Heart left ventricle (tissue), 16 donors: ENCODE data around the gene ZNF799. TPM values are rescaled to one million over a fixed set of nuclear protein-coding genes. Genes with fewer than 3 reads are reported as not detected.

Source experiments
- ATAC-seq, 4 donors: fragments of 200-7000 bp; cut with Tn5 transposase; one replicate each; pipeline ENCODE4 v1.9.1; 2020 to 2022; ENCODE audit warnings: moderate library complexity in 4 of 4, mild to moderate bottlenecking in 3 of 4, moderate number of reproducible peaks in 1 of 4
- DNase-seq, 5 donors: peaks; one replicate each; pipeline ENCODE4 v3.0.0-alpha.2; 2020
- H3K27ac ChIP-seq, 12 donors: fragments of 200-600 bp; sonication (generic) in 4 of 12; one replicate each; pipeline versions ENCODE4 v1.5.0 to v1.8.0; 2016 to 2022; ENCODE audit warnings: mild to moderate bottlenecking in 2 of 12
- H3K27me3 ChIP-seq, 9 donors: fragments of 200-600 bp; sonication (generic) in 2 of 9; one replicate each; pipeline versions ENCODE4 v1.5.1 to v1.8.0; 2016 to 2022; ENCODE audit warnings: mild to moderate bottlenecking in 3 of 9
- H3K36me3 ChIP-seq, 9 donors: fragments of 200-600 bp; sonication (generic) in 2 of 9; one replicate each; pipeline versions ENCODE4 v1.5.0 to v1.8.0; 2018 to 2022; ENCODE audit warnings: mild to moderate bottlenecking in 2 of 9
- H3K4me1 ChIP-seq, 12 donors: fragments of 200-600 bp; sonication (generic) in 4 of 12; one replicate each; pipeline versions ENCODE4 v1.5.0 to v1.8.0; 2016 to 2022; ENCODE audit warnings: mild to moderate bottlenecking in 3 of 12
- H3K4me3 ChIP-seq, 12 donors: fragments of 200-600 bp; sonication (generic) in 4 of 12; one replicate each; pipeline versions ENCODE4 v1.5.0 to v1.8.0; 2017 to 2022; ENCODE audit warnings: mild to moderate bottlenecking in 9 of 12, moderate library complexity in 4 of 12
- H3K9me3 ChIP-seq, 12 donors: fragments of 200-600 bp; sonication (generic) in 4 of 12; one replicate each; pipeline versions ENCODE4 v1.5.0 to v1.8.0; 2016 to 2022; ENCODE audit warnings: mild to moderate bottlenecking in 1 of 12
- POLR2A ChIP-seq, 2 donors: fragments of 450-650 bp; IDR thresholded peaks; one replicate each; pipeline ENCODE4 v1.6.1; 2017; ENCODE audit warnings: antibody characterized with exemption in 2 of 2, mild to moderate bottlenecking in 2 of 2, moderate library complexity in 2 of 2
- WGBS, 4 donors: extraction: QIAGEN DNeasy Blood & Tissue Kit in 2 of 4; methylation state at CpG; one replicate each; pipeline versions ENCODE4 v1.1.5 to v1.1.7; 2013 to 2018; 5-methylcytosine and 5-hydroxymethylcytosine counted together
- intact Hi-C, 10 donors: fragments of 100-400 bp; cut with DNase I; formaldehyde crosslinking; loops; one replicate each; pipeline versions ENCODE4 v1.11.1 to v1.14.2; 2022
- long read RNA-seq, 3 donors: library from polyadenylated mRNA; unstranded; transcript quantifications; one replicate each; pipeline ENCODE4 v2.0.0, GENCODE V29; 2020 to 2021
- polyA plus RNA-seq, 2 donors: library from polyadenylated mRNA; stranded (reverse); fragments of 200-250 nt; gene quantifications; one replicate each; pipeline ENCODE4 v1.2.3, GENCODE V29; 2013
- total RNA-seq, 9 donors: library from RNA; depleted of rRNA in 2 of 9; stranded (reverse); fragments of >200 nt in 2 of 9; fragmentation: NEBNext Ultra II Directional in 3 of 9; extraction: Animal tissue kit (Norgen Biotek cat#: 25700) in 3 of 9; gene quantifications; one replicate each; pipeline versions ENCODE4 v1.1.0 to v1.2.4, GENCODE V29; 2016 to 2023
- TF ChIP-seq, protein P1 (sequence below), 12 donors: fragments of 200-600 bp; sonication (generic) in 4 of 12; IDR thresholded peaks; one replicate each; pipeline versions ENCODE4 v1.5.0 to v1.8.0; 2018 to 2022; ENCODE audit warnings: antibody characterized with exemption in 12 of 12, mild to moderate bottlenecking in 5 of 12
- donor health status: ischemic (EF 13 %, LVEDD 7.1; RV severe dilation, severe dysfunction).
- donor health status: healthy with polysubstance abuse.
- donor health status: DM: no; HTN: yes; CAD: no.
- donor health status: DM: no; HTN: no; CAD: no.
- donor health status: ischemic (EF 25% LVEDD 6.9; RV normal size, moderate dysfunction).
- donor health status: ischemic (EF 25% LVEDD 5.7; RV mildly dilated, moderate dysfunction).
- donor health status: healthy.
- donor health status: DM: yes; HTN: yes; CAD: no.
- donor health status: ischemic (EF 35%, LVEDD 5.7; RV mildly dilated, moderate dysfunction).
- donor health status: nonischemic (EF 11% LVEDD 7.7; RV severe dilation, severe dysfunction).
- donor health status: DM: yes; HTN: yes; CAD: no.
- donor health status: PGD.
- donor health status: ischemic (EF 29% LVEDD 5.4; RV normal size, mild dysfunction).
- donor health status: nonischemic (EF 23%, LVEDD 6.1; RV moderate dilation, normal function).

ZNF799 gene
- total RNA-seq (1 to 10 TPM; 1.5 to 3.9 (median 2.1) TPM), polyA plus RNA-seq (1 to 10 TPM; 1.8 to 2.2 TPM)
- long read RNA-seq, donor 1, partial matches to known transcripts = 0 of 3 reads
- long read RNA-seq, donor 1, other reads (novel, unspliced or antisense) = 0 of 3 reads
- long read RNA-seq, donor 2, transcript ZNF799-202 (4 exons, 2,583 nt) = major isoform, 10 of 10 reads
- long read RNA-seq, donor 2, partial matches to known transcripts = 0 of 10 reads
- long read RNA-seq, donor 2, other reads (novel, unspliced or antisense) = 0 of 10 reads
- long read RNA-seq, donor 3, partial matches to known transcripts = 0 of 1 reads
- long read RNA-seq, donor 3, other reads (novel, unspliced or antisense) = 0 of 1 reads

DNA sequence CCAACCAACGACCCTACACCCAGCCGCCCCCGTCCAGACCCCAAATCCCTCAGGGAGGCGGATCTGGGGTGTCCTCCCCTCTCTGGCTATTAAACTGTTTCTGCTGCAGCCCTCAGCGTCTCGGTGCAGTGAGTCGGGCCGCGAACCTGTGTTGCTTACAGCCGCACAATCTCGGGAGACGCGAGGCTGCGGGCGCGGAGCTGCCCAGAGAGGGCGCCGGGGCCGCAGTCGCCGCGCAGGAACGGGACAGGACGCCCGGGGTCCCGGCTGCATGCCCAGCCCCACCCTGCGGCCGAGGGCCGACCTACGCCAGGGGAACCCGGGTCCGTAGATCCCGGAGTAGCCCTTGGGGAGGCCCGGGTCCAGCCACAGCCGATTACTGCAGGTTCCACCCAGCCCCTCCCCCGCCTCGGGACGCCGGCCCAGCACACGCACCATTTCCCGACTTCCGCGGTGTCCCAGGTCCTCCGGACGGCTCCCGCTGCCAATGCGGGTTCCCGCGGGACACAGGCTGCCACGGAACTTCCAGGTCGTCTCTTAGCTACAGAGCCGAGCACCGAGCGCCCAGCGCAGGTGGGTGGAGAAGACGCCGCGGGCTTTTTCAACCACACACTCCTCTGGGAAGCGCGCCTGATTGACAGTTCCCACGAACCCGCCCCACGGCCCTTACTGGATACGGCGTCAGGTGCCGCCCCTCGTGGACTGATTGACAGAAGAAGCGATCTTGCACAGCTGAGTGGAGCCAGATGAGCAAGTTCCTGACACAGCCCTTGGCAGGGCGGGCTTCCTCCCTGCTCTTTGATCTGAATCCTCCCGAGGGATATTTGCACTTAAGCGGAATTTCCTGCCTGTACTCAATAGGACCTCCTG lies at the start of gene ZNF799:
TSS of gene ZNF799 (minus strand) at position 639 of the 870 bp plus-strand sequence. CDS start at position 438, 201 bp downstream.
- Histone ChIP-seq H3K4me1 (peaks cover 0 to 13% (median 5%) of the 10 kb centered on the region in 12 donors), H3K27me3 (no peaks in the 10 kb centered on the region), H3K9me3 (no peaks in the 10 kb centered on the region), H3K36me3 (no peaks in the 10 kb centered on the region), H3K4me3 (peak within 1 kb of the TSS; percentile 67 to 94 (median 84)), H3K27ac (peak within 1 kb of the TSS; percentile 19 to 93 (median 88))
- TF ChIP-seq POLR2A (IDR thresholded peaks at IDR 0.05) = peak in 1 of 2 donors; percentile 62
- TF ChIP-seq, protein P1, sequence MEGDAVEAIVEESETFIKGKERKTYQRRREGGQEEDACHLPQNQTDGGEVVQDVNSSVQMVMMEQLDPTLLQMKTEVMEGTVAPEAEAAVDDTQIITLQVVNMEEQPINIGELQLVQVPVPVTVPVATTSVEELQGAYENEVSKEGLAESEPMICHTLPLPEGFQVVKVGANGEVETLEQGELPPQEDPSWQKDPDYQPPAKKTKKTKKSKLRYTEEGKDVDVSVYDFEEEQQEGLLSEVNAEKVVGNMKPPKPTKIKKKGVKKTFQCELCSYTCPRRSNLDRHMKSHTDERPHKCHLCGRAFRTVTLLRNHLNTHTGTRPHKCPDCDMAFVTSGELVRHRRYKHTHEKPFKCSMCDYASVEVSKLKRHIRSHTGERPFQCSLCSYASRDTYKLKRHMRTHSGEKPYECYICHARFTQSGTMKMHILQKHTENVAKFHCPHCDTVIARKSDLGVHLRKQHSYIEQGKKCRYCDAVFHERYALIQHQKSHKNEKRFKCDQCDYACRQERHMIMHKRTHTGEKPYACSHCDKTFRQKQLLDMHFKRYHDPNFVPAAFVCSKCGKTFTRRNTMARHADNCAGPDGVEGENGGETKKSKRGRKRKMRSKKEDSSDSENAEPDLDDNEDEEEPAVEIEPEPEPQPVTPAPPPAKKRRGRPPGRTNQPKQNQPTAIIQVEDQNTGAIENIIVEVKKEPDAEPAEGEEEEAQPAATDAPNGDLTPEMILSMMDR (IDR thresholded peaks at IDR 0.05) = peak in 4 of 12 donors; percentile 16 to 34 (median 30)
- peak; percentile 99 to 100 (median 100) for ATAC-seq
- peak; percentile 98 to 99 (median 98) for DNase-seq
- WGBS, 4 donors = 0% methylated on average over 21 to 71 of the region's 71 CpGs
- intact Hi-C loops = loop anchor here in 5 of 10 donors (1.0 to 10.0 kb wide), 9 partner anchors 34 to 151 kb away; partner anchors contain the start of genes ZNF442 (in 2 of the 5), ZNF443 (in 2 of the 5), ZNF564 (in 2 of the 5) and ZNF563 (in 1 of the 5)

DNA sequence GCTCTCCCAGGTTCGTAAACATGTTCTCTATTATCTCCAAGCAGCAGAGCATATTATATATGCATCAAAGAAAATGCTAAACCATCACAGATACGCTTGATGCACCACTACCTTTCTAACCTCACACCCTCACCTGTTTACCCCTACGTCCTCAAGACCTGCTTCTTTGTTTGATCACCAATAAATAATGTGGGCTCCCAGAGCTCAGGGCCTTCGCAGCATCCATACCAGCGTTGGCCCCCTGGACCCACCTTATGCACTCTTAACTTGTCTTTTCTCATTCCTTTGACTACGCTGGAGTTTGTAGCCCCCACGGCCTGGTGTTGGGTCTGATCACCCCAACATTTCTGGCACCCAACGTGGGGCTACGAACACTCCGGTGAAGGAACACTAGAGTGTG lies 49.8 kb upstream of the ZNF799 start:
- DNase-seq (no peak), ATAC-seq (no peak)
- no peaks in the 10 kb centered on the region for H3K27me3 ChIP-seq
- intact Hi-C loops = no loop called here
- H3K9me3 ChIP-seq = peaks cover 0 to 62% (median 6%) of the 10 kb centered on the region in 12 donors
- peaks cover 0 to 3% (median 0%) of the 10 kb centered on the region in 12 donors for H3K4me1 ChIP-seq
- H3K27ac ChIP-seq = no peak overlapping the region
- WGBS, 4 donors = 76 to 97% (median 84%) methylated on average over 10 of the region's 10 CpGs
- H3K36me3 ChIP-seq = no peaks in the 10 kb centered on the region
- TF ChIP-seq, protein P1 (IDR thresholded peaks at IDR 0.05) = no peak
- TF ChIP-seq POLR2A (IDR thresholded peaks at IDR 0.05) = no peak
- H3K4me3 ChIP-seq = no peak overlapping the region

DNA sequence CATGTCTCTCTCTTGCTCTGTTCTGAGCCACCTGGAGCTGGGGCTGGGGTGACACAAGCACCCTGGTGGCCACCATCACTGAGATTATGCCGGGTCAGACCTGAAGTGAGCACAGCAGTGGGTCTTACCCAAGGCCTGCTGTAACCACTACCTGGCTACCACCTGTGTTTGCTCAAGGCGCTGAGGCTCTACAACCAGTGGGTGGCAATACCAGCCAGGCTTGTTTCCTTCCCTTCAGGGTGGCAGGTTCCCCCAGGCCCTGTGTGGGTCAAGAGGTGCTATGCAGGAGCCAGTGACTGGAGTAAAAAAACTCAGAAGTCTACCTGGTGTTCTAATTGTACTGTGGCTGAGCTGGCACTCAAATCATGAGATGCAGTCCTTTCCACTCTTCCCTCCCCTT lies 47.7 kb upstream of the ZNF799 start:
- Histone ChIP-seq H3K4me1 (no peaks in the 10 kb centered on the region), H3K4me3 (no peak overlapping the region), H3K9me3 (peaks cover 0 to 57% (median 17%) of the 10 kb centered on the region in 12 donors), H3K36me3 (no peaks in the 10 kb centered on the region), H3K27me3 (no peaks in the 10 kb centered on the region), H3K27ac (no peak overlapping the region)
- DNase-seq (no peak), ATAC-seq (no peak)
- TF ChIP-seq POLR2A (IDR thresholded peaks at IDR 0.05) = no peak
- TF ChIP-seq, protein P1 (IDR thresholded peaks at IDR 0.05) = no peak
- intact Hi-C loops = no loop called here
- 48 to 96% (median 64%) methylated on average over 2 of the region's 2 CpGs for WGBS, 4 donors
